ENCODE results near the gene MAP3K5. TPM values are rescaled to one million over a fixed set of nuclear protein-coding genes. Genes with fewer than 3 reads are reported as not detected.
"Not testable (repeated sequence)": the region's sequence is repeated elsewhere in the genome, so short reads cannot be mapped to it uniquely, and the experiment has no call there.

The MAP3K5 gene
- polyA plus RNA-seq, 4 donors: 2.9 to 8.2 (median 7.1) TPM

GRCh38 chr6:136590846-136591245 is 201.4 kb downstream of the MAP3K5 start:
- DNase-seq (ENCODE audit: low read depth in 4 of 4, low spot score in 3 of 4): not testable (repeated sequence)

- DNase-seq (ENCODE audit: low read depth in 4 of 4, low spot score in 3 of 4): no peak
These were observed 204.8 kb downstream of the MAP3K5 start for GRCh38 chr6:136587527-136587926.

- no peak for DNase-seq (ENCODE audit: low read depth in 4 of 4, low spot score in 3 of 4)
These were observed 206.0 kb downstream of the MAP3K5 start for GRCh38 chr6:136586295-136586694.

- DNase-seq (ENCODE audit: low read depth in 4 of 4, low spot score in 3 of 4): not testable (repeated sequence)
These were observed 206.8 kb downstream of the MAP3K5 start for GRCh38 chr6:136585523-136585922.

GRCh38 chr6:136584290-136584689 is 208.0 kb downstream of the MAP3K5 start:
- not testable (repeated sequence) for DNase-seq (ENCODE audit: low read depth in 4 of 4, low spot score in 3 of 4)

GRCh38 chr6:136582711-136583471 is 209.4 kb downstream of the MAP3K5 start:
- DNase-seq (ENCODE audit: low read depth in 4 of 4, low spot score in 3 of 4): no peak

- no peak for DNase-seq (ENCODE audit: low read depth in 4 of 4, low spot score in 3 of 4)
These were observed 212.5 kb downstream of the MAP3K5 start for GRCh38 chr6:136579800-136580199.

- DNase-seq (ENCODE audit: low read depth in 4 of 4, low spot score in 3 of 4): no peak
These were observed 215.5 kb downstream of the MAP3K5 start for GRCh38 chr6:136576821-136577220.

GRCh38 chr6:136571496-136571895 is 220.8 kb downstream of the MAP3K5 start:
- no peak for DNase-seq (ENCODE audit: low read depth in 4 of 4, low spot score in 3 of 4)

GRCh38 chr6:136571065-136571464 is 221.2 kb downstream of the MAP3K5 start:
- no peak for DNase-seq (ENCODE audit: low read depth in 4 of 4, low spot score in 3 of 4)

GRCh38 chr6:136568129-136568528 is 224.1 kb downstream of the MAP3K5 start:
- no peak for DNase-seq (ENCODE audit: low read depth in 4 of 4, low spot score in 3 of 4)

- no peak for DNase-seq (ENCODE audit: low read depth in 4 of 4, low spot score in 3 of 4)
These were observed 224.6 kb downstream of the MAP3K5 start for GRCh38 chr6:136567688-136568087.

GRCh38 chr6:136566851-136567250 is 225.4 kb downstream of the MAP3K5 start:
- no peak for DNase-seq (ENCODE audit: low read depth in 4 of 4, low spot score in 3 of 4)

- no peak for DNase-seq (ENCODE audit: low read depth in 4 of 4, low spot score in 3 of 4)
These were observed 226.2 kb downstream of the MAP3K5 start for GRCh38 chr6:136566007-136566487.

- no peak for DNase-seq (ENCODE audit: low read depth in 4 of 4, low spot score in 3 of 4)
These were observed 228.1 kb downstream of the MAP3K5 start for GRCh38 chr6:136564180-136564579.

GRCh38 chr6:136563386-136564152 is 228.7 kb downstream of the MAP3K5 start:
- no peak for DNase-seq (ENCODE audit: low read depth in 4 of 4, low spot score in 3 of 4)

- no peak for DNase-seq (ENCODE audit: low read depth in 4 of 4, low spot score in 3 of 4)
These were observed 230.1 kb downstream of the MAP3K5 start for GRCh38 chr6:136562211-136562610.

- no peak for DNase-seq (ENCODE audit: low read depth in 4 of 4, low spot score in 3 of 4)
These were observed 239.0 kb downstream of the MAP3K5 start for GRCh38 chr6:136553166-136553787.

- DNase-seq (ENCODE audit: low read depth in 4 of 4, low spot score in 3 of 4): no peak
These were observed 240.2 kb downstream of the MAP3K5 start for GRCh38 chr6:136552054-136552453.

GRCh38 chr6:136551103-136551502 is 241.2 kb downstream of the MAP3K5 start:
- peak in 2 of 4 donors; percentile 14 to 22 for DNase-seq (ENCODE audit: low read depth in 4 of 4, low spot score in 3 of 4)
